KMS-11 (cell line): Measurements from ENCODE around the gene NDUFS6.
"Not testable (repeated sequence)": the region's sequence is repeated elsewhere in the genome, so short reads cannot be mapped to it uniquely, and the experiment has no call there.

Source experiments
- H2AFZ ChIP-seq: fragments of 200-600 bp; sonication (generic); 2 replicates; pipeline ENCODE4 v1.6.1; 2016; ENCODE audit warnings: antibody characterized with exemption, mixed run types, low read depth
- H3K27ac ChIP-seq: fragments of 200-600 bp; sonication (generic); 2 replicates; pipeline ENCODE4 v1.6.1; 2016; ENCODE audit warnings: mild to moderate bottlenecking, mixed run types
- H3K27me3 ChIP-seq: fragments of 200-600 bp; sonication (generic); 2 replicates; pipeline ENCODE4 v1.6.1; 2017; ENCODE audit warnings: mild to moderate bottlenecking, low read depth, mixed run types, moderate library complexity; ENCODE audit not compliant: insufficient read depth
- H3K36me3 ChIP-seq: fragments of 200-600 bp; sonication (generic); 2 replicates; pipeline ENCODE4 v1.6.1; 2017; ENCODE audit warnings: mild to moderate bottlenecking, mixed run types; ENCODE audit not compliant: insufficient read depth
- H3K4me1 ChIP-seq: fragments of 200-600 bp; sonication (generic); 2 replicates; pipeline ENCODE4 v1.6.1; 2016; ENCODE audit warnings: mild to moderate bottlenecking, low read depth, mixed run types; ENCODE audit not compliant: poor library complexity, severe bottlenecking
- H3K4me2 ChIP-seq: fragments of 200-600 bp; sonication (generic); 2 replicates; pipeline ENCODE4 v1.7.0; 2016; ENCODE audit warnings: mild to moderate bottlenecking, mixed run types
- H3K4me3 ChIP-seq: fragments of 200-600 bp; sonication (generic); IDR thresholded peaks from 2 replicates; pipeline ENCODE4 v1.6.1; 2017; ENCODE audit warnings: low read depth, low read length, mixed read lengths; ENCODE audit not compliant: insufficient read depth
- H3K79me2 ChIP-seq: fragments of 200-600 bp; sonication (generic); 2 replicates; pipeline ENCODE4 v1.6.1; 2016; ENCODE audit warnings: low read depth, mixed run types; ENCODE audit not compliant: insufficient read depth
- H3K9ac ChIP-seq: fragments of 200-600 bp; sonication (generic); 2 replicates; pipeline ENCODE4 v1.6.1; 2016; ENCODE audit warnings: mild to moderate bottlenecking, mixed run types
- H4K20me1 ChIP-seq: fragments of 200-600 bp; sonication (generic); 2 replicates; pipeline ENCODE4 v1.6.1; 2016; ENCODE audit warnings: mild to moderate bottlenecking, mixed run types; ENCODE audit not compliant: insufficient read depth
- CTCF ChIP-seq: fragments of 200-600 bp; sonication (generic); conservative IDR thresholded peaks from 2 replicates; pipeline ENCODE4 v1.6.1; 2017; ENCODE audit warnings: low read depth, mild to moderate bottlenecking, antibody characterized with exemption, low read length, moderate library complexity, mixed read lengths

Gene NDUFS6

GRCh38 chr5:1840071-1840547 lies 38.9 kb downstream of the NDUFS6 start:
- no peaks in the 10 kb centered on the region; the same call in 1 of the 2 replicates for H3K27me3 ChIP-seq

GRCh38 chr5:1840741-1841521 lies 39.7 kb downstream of the NDUFS6 start:
- TF ChIP-seq CTCF = no peak
- Histone ChIP-seq H4K20me1 (no peaks in the 10 kb centered on the region), H3K79me2 (no peaks in the 10 kb centered on the region), H3K27ac (no peak overlapping the region), H3K9ac (no peak overlapping the region), H3K4me2 (no peak overlapping the region), H3K27me3 (no peaks in the 10 kb centered on the region), H2AFZ (no peak overlapping the region), H3K4me1 (no peaks in the 10 kb centered on the region), H3K4me3 (no peak overlapping the region), H3K36me3 (no peaks in the 10 kb centered on the region)

More at GRCh38 chr5:1840071-1840547, 38.9 kb downstream of the NDUFS6 start:
- H3K9ac ChIP-seq = no peak overlapping the region
- H3K36me3 ChIP-seq = no peaks in the 10 kb centered on the region
- H3K79me2 ChIP-seq = no peaks in the 10 kb centered on the region
- TF ChIP-seq CTCF = no peak
- H3K4me2 ChIP-seq = no peak overlapping the region
- H3K27ac ChIP-seq = no peak overlapping the region
- H3K4me1 ChIP-seq = no peaks in the 10 kb centered on the region
- H3K4me3 ChIP-seq = no peak overlapping the region
- no peak overlapping the region for H2AFZ ChIP-seq
- no peaks in the 10 kb centered on the region for H4K20me1 ChIP-seq

GRCh38 chr5:1842004-1842819 lies 41.0 kb downstream of the NDUFS6 start:
- no peak overlapping the region for H3K4me2 ChIP-seq
- H3K36me3 ChIP-seq = no peaks in the 10 kb centered on the region
- H4K20me1 ChIP-seq = no peaks in the 10 kb centered on the region
- no peak overlapping the region for H2AFZ ChIP-seq
- no peaks in the 10 kb centered on the region for H3K79me2 ChIP-seq
- H3K27me3 ChIP-seq = no peaks in the 10 kb centered on the region
- no peak overlapping the region for H3K9ac ChIP-seq
- H3K4me3 ChIP-seq = no peak overlapping the region
- H3K27ac ChIP-seq = no peak overlapping the region
- H3K4me1 ChIP-seq = no peaks in the 10 kb centered on the region
- TF ChIP-seq CTCF = no peak

- not testable (repeated sequence) for H3K4me1 ChIP-seq, H3K27ac ChIP-seq, H3K27me3 ChIP-seq, H3K4me3 ChIP-seq, H3K36me3 ChIP-seq, H2AFZ ChIP-seq, H4K20me1 ChIP-seq, H3K79me2 ChIP-seq, H3K9ac ChIP-seq, H3K4me2 ChIP-seq
Observed at GRCh38 chr5:1843761-1844160, 42.6 kb downstream of the NDUFS6 start.
